ENCODE data around the gene CALML5. TPM values are rescaled to one million over a fixed set of nuclear protein-coding genes. Genes with fewer than 3 reads are reported as not detected.
A peak's percentile ranks its signal among the peaks of the same experiment; 100 is the strongest.

Gene CALML5
- total RNA-seq, 1 experiment from 2014 or later = not detected

DNA sequence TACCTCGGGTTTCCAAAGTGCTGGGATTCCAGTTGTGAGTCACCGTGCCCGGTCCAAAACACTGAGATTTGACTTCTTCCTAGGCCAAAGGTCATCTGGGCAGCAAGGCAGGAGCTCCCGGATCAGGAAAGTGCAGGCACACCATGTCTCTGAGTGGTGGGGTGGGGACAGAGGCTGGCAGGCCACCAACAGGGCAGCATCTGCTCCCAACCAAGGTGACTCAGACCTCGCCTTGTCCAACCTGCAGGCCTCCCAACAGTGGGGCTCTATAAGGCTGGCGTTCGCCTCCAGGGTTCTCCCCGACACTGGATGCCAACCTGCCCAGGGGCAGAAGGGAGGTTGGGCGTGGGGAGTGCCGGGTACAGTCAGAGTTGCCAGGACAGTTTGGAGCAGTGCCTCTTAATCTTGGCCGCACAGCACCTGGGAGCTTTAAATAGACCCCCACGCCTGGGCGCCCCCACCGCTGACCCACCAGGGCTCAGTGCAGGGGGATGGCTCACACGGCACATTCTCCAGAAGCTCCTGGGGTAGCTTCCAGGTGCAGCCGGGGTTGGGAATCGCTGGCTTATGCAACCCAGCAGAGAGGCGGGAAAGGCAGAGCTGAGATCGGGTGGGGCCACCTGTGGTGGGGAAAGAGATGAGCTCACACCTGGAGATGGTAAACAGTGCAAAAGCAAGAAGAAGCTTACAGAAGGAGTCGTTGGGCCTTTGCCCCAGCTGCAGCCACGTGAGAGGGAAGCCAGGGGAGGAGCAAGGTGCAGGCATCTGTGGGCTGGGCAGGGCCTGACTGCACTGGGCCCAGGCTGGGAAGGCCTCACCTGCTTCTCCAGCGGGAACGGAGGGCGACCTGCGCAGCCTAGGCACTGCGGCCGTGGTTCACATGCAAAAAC, 10.9 kb downstream of the CALML5 start:
- ChIA-PET POLR2A (interaction anchor here (0.5 to 3.6 kb wide), 32 partner anchors 14 to 619 kb away, joined by 3 to 63 read pairs (median 8); partner anchors contain the start of gene CALML3), CTCF (interaction anchor here (0.6 to 2.2 kb wide), 8 partner anchors 14 to 672 kb away, joined by 3 to 11 read pairs (median 3); no protein-coding TSS in a partner anchor)
- Mint-ChIP-seq H3K9me3 (ENCODE audit: unreplicated experiment) (no peaks in the 10 kb centered on the region), H3K4me3 (ENCODE audit: unreplicated experiment) (peak overlapping the region; percentile 57), H3K36me3 (ENCODE audit: insufficient read depth, unreplicated experiment) (peaks cover 9% of the 10 kb centered on the region), H3K4me1 (ENCODE audit: insufficient read depth, unreplicated experiment) (peaks cover 14% of the 10 kb centered on the region), H3K27ac (ENCODE audit: low read depth, unreplicated experiment) (peak overlapping the region; percentile 94), H3K27me3 (ENCODE audit: insufficient read depth, unreplicated experiment) (no peaks in the 10 kb centered on the region)
- peak; percentile 93 for DNase-seq (ENCODE audit: unreplicated experiment)
- intact Hi-C loops (cut with micrococcal nuclease) = loop anchor here (1.0 kb wide), 2 partner anchors 46 to 135 kb away; no protein-coding TSS in a partner anchor
- no TSS peak for BruUV-seq (replicated peaks)
- TF ChIP-seq, protein P1, sequence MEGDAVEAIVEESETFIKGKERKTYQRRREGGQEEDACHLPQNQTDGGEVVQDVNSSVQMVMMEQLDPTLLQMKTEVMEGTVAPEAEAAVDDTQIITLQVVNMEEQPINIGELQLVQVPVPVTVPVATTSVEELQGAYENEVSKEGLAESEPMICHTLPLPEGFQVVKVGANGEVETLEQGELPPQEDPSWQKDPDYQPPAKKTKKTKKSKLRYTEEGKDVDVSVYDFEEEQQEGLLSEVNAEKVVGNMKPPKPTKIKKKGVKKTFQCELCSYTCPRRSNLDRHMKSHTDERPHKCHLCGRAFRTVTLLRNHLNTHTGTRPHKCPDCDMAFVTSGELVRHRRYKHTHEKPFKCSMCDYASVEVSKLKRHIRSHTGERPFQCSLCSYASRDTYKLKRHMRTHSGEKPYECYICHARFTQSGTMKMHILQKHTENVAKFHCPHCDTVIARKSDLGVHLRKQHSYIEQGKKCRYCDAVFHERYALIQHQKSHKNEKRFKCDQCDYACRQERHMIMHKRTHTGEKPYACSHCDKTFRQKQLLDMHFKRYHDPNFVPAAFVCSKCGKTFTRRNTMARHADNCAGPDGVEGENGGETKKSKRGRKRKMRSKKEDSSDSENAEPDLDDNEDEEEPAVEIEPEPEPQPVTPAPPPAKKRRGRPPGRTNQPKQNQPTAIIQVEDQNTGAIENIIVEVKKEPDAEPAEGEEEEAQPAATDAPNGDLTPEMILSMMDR (IDR thresholded peaks at IDR 0.05; ENCODE audit: unreplicated experiment) = no peak

DNA sequence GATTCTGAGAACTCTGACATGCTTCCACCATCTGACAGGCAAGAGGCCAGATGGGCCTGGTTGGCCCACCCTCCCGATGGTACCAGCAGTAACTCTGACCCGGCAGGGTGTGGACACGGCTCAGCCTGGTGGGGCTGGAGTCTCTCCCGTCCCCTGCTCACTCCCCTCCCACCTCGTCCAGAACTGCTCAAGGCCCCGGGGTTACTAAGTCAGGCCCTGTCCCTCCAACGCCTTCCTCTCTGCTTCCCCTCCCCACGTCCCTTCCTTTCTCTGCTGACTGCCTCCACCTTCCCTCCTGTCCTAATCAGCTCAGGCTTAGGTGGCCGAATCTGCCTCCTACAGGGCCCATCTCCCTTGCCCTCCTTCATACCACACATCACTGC, 12.5 kb downstream of the CALML5 start:
- H3K27me3 Mint-ChIP-seq (ENCODE audit: insufficient read depth, unreplicated experiment) = no peaks in the 10 kb centered on the region
- peaks cover 9% of the 10 kb centered on the region for H3K36me3 Mint-ChIP-seq (ENCODE audit: insufficient read depth, unreplicated experiment)
- ChIA-PET POLR2A (interaction anchor here (0.6 kb wide), 1 partner anchor 39 kb away, joined by 3 read pairs; no protein-coding TSS in a partner anchor), CTCF (interaction anchor here (0.7 kb wide), 1 partner anchor 32 kb away, joined by 4 read pairs; no protein-coding TSS in a partner anchor)
- H3K27ac Mint-ChIP-seq (ENCODE audit: low read depth, unreplicated experiment) = no peak overlapping the region
- H3K4me3 Mint-ChIP-seq (ENCODE audit: unreplicated experiment) = no peak overlapping the region
- TF ChIP-seq, protein P1 (IDR thresholded peaks at IDR 0.05; ENCODE audit: unreplicated experiment) = no peak
- intact Hi-C loops (cut with micrococcal nuclease) = no loop called here
- BruUV-seq (replicated peaks) = no TSS peak
- H3K4me1 Mint-ChIP-seq (ENCODE audit: insufficient read depth, unreplicated experiment) = peaks cover 14% of the 10 kb centered on the region
- DNase-seq (ENCODE audit: unreplicated experiment) = no peak
- H3K9me3 Mint-ChIP-seq (ENCODE audit: unreplicated experiment) = no peaks in the 10 kb centered on the region

DNA sequence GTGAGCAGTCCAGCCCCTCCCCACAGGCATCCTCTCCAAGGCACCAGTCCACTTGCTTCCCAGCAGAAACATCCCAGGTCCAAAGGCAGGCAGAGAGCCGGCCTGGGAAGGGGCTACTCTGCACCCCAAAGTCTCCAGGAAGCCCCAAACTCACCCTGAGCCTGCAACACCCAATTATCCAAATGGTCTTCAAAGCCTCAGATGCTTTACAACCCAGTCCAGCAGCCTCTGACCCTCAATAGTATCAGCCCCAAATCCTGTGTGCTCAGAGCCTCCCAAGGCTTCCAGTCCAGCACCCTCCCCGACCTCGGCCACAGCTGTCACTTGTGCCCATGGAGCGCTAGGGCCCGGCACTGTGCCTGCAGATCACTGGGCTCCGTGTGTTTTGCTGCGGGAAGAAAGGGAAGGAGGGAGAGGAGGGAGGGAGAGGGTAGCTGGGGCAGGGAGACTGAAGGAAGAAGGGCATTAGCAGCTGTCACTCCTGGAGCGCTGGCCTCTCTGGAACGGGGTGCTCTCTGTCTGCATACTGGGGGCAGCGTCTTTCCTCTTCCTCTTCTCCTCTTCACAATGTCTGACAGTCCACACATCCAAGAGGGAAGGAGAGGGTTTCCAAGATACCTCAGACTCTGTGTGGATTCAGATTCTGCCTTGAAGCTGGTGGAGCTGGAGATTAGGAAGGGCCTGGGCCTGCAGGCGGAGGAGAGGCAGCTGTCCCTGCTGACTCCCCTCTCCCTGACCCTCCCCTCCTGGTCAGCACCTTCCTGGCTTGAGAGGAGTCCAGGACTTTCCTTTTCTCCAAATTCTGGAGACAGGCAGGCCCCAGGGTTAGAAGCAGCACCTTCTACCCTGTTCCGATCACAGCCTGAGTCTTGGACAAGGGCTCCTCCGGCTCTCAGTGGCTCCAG, 13.2 kb downstream of the CALML5 start:
- intact Hi-C loops (cut with micrococcal nuclease) = no loop called here
- POLR2A ChIA-PET = interaction anchor here (0.6 to 2.7 kb wide), 3 partner anchors 19 to 99 kb away, joined by 3 to 17 read pairs (median 8); no protein-coding TSS in a partner anchor
- no peak overlapping the region for H3K4me3 Mint-ChIP-seq (ENCODE audit: unreplicated experiment)
- TF ChIP-seq, protein P1 (IDR thresholded peaks at IDR 0.05; ENCODE audit: unreplicated experiment) = no peak
- H3K36me3 Mint-ChIP-seq (ENCODE audit: insufficient read depth, unreplicated experiment) = peaks cover 9% of the 10 kb centered on the region
- DNase-seq (ENCODE audit: unreplicated experiment) = no peak
- no peaks in the 10 kb centered on the region for H3K9me3 Mint-ChIP-seq (ENCODE audit: unreplicated experiment)
- no peaks in the 10 kb centered on the region for H3K27me3 Mint-ChIP-seq (ENCODE audit: insufficient read depth, unreplicated experiment)
- CTCF ChIA-PET = interaction anchor here (0.6 to 0.7 kb wide), 2 partner anchors 31 to 63 kb away, joined by 4 to 5 read pairs; no protein-coding TSS in a partner anchor
- BruUV-seq (replicated peaks) = no TSS peak
- no peak overlapping the region for H3K27ac Mint-ChIP-seq (ENCODE audit: low read depth, unreplicated experiment)
- peaks cover 14% of the 10 kb centered on the region for H3K4me1 Mint-ChIP-seq (ENCODE audit: insufficient read depth, unreplicated experiment)

Data from MCF 10A (cell line).